ENCODE measurements around the gene OR7A5. TPM values are rescaled to one million over a fixed set of nuclear protein-coding genes. Genes with fewer than 3 reads are reported as not detected.

Gene OR7A5
- total RNA-seq, 2 donors from 2014 or later, result not detected

Other genes with a start within 250 kb of the OR7A5 start
- gene ADGRE3, start 160.3 kb downstream of the OR7A5 start, total RNA-seq, result not detected
- gene ZNF333, start 145.1 kb downstream of the OR7A5 start, total RNA-seq, result 10 to 100 TPM; 12.1 to 49.7 TPM
- 1 to 10 TPM; 1.2 to 4.7 TPM for gene ADGRE2, start 56.6 kb downstream of the OR7A5 start, total RNA-seq
- gene OR7C1, start within 50 bp of the OR7A5 start, total RNA-seq, result not detected
- gene OR7A10, start 13.7 kb upstream of the OR7A5 start, total RNA-seq, result not detected
- gene OR7A17, start 50.9 kb upstream of the OR7A5 start, total RNA-seq, result not detected
- gene OR7C2, start 106.3 kb upstream of the OR7A5 start, total RNA-seq, result not detected
- not detected for gene SLC1A6, start 144.7 kb upstream of the OR7A5 start, total RNA-seq
- gene CASP14, start 214.3 kb upstream of the OR7A5 start, total RNA-seq, result not detected
- not detected for gene OR1I1, start 247.0 kb upstream of the OR7A5 start, total RNA-seq